PC-3 (cell line): Measurements from ENCODE around the gene PRKX.

Experiments
- CTCF ChIP-seq: fragments of 300-600 bp; sonication (generic); conservative IDR thresholded peaks from 2 replicates; pipeline ENCODE4 v1.5.1; 2017; ENCODE audit warnings: antibody characterized with exemption, low read depth, mild to moderate bottlenecking, low read length
- EZH2 ChIP-seq: fragments of 300-600 bp; sonication (generic); IDR thresholded peaks from one replicate; pipeline ENCODE4 v1.6.1; 2017; ENCODE audit warnings: antibody characterized with exemption, mild to moderate bottlenecking, low read length; ENCODE audit not compliant: unreplicated experiment
- EZH2phosphoT487 ChIP-seq: fragments of 300-600 bp; sonication (generic); IDR thresholded peaks from 2 replicates; pipeline ENCODE4 v1.6.1; 2018; ENCODE audit warnings: mild to moderate bottlenecking, antibody characterized with exemption, low read length, borderline replicate concordance

DNA sequence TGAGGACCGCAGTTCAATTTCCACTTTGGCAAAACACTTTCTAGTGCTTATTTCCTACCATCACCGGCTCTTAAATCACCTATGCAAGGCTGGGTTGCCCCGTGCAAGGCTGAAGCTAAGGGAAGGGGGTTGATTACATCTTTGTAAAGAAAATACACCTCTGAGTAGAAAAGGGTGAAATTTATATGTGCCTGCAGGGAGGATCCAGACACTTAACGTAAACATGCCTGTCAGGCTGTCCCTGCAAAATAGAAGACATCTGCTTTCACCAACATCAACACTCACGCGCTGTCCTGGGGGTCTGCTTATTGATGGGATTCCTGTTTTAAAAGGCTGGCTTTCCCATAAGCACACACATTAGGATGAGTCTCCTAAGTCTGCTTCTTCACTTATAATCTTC is 92.0 kb downstream of the PRKX start:
- no peak for TF ChIP-seq CTCF
- TF ChIP-seq EZH2, result no peak
- no peak for TF ChIP-seq EZH2phosphoT487
